Measurements from ENCODE around the gene ABCC11. TPM values are rescaled to one million over a fixed set of nuclear protein-coding genes. Genes with fewer than 3 reads are reported as not detected.

The ABCC11 gene
- total RNA-seq = 1 to 10 TPM; 2.1 to 7.6 (median 3.3) TPM
- long read RNA-seq, partial matches to known transcripts = 1 of 2 reads
- long read RNA-seq, other reads (novel, unspliced or antisense) = 1 of 2 reads

DNA sequence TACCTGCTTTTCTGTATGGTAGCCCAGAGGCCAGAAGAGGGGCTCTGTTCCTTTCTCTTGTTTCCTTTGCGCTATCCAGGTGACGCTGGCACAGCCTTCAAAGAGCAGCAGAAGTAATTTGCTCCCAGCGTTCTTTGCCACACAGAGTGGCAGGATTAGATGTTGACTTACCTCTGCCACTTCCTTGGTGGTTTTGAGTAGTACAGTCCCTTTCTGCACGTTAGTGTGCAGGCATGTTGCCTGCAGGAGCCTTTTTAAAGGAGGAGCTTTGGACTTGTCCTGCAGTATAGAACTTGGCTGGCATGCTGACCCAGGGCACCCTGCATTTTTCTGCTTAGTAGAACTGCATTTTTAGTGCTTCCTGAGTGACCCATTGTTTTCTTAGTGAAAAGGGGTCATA lies at the start of gene ABCC11:
ABCC11 (minus strand) TSS at position 229 of the 400 bp plus-strand sequence. CDS start 15,618 bp downstream, outside the sequence.
- H3K27me3 ChIP-seq = no peaks in the 10 kb centered on the region
- TF ChIP-seq, protein P1, sequence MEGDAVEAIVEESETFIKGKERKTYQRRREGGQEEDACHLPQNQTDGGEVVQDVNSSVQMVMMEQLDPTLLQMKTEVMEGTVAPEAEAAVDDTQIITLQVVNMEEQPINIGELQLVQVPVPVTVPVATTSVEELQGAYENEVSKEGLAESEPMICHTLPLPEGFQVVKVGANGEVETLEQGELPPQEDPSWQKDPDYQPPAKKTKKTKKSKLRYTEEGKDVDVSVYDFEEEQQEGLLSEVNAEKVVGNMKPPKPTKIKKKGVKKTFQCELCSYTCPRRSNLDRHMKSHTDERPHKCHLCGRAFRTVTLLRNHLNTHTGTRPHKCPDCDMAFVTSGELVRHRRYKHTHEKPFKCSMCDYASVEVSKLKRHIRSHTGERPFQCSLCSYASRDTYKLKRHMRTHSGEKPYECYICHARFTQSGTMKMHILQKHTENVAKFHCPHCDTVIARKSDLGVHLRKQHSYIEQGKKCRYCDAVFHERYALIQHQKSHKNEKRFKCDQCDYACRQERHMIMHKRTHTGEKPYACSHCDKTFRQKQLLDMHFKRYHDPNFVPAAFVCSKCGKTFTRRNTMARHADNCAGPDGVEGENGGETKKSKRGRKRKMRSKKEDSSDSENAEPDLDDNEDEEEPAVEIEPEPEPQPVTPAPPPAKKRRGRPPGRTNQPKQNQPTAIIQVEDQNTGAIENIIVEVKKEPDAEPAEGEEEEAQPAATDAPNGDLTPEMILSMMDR (IDR thresholded peaks at IDR 0.05) = no peak
- no peak for TF ChIP-seq POLR2A (IDR thresholded peaks at IDR 0.05)
- intact Hi-C loops (cut with DNase I) = no loop called here
- peak within 1 kb of the TSS; percentile 91 to 99 (median 94) for H3K4me3 ChIP-seq
- DNase-seq (no peak), ATAC-seq (peak in 3 of 4 donors; percentile 1 to 10 (median 3))
- WGBS (ENCODE audit: insufficient coverage, low coverage, low lambda C conversion rate, missing lambda C conversion rate) = 15% methylated on average over 4 of the region's 4 CpGs
- H3K36me3 ChIP-seq = peaks cover 0 to 4% (median 1%) of the 10 kb centered on the region in 4 donors
- no peaks in the 10 kb centered on the region for H3K9me3 ChIP-seq
- peak within 1 kb of the TSS; percentile 92 to 95 (median 94) for H3K27ac ChIP-seq
- peaks cover 0 to 45% (median 20%) of the 10 kb centered on the region in 4 donors for H3K4me1 ChIP-seq

DNA sequence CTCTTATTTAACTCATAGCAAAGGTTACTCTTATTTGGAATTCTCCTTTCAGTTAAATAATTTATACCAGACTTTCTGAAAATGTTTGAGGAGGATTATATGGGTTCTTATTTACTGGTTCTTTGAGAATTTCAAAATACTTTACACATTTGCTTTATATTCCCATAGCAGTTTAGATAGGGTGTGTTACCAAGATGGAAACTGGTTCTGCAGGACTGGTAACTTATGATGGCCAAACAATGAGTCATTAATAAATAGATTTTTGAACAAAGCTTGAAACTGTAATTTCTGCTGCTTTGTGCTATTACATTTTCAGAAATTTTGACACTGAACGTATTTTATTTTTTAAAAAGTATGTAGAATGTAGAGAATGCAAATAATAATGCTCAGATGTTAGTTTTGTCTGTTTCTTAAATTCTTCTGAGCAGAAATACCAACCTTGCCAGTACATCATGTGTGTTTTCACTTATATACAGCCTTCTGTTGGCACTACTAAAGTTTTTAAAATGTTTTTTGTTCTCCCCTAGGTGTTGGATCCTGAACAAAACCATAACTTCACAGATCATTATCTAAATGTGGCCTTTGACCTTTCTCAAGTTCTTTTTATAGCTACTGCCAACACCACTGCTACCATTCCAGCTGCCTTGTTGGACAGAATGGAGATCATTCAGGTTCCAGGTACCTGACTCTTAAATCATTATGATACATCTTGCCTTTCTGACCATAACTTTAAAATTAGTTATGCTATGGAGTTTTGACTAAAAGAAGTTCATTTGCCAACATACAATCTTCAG lies 48.3 kb upstream of the ABCC11 start:
- Histone ChIP-seq H3K27ac (no peak overlapping the region), H3K36me3 (peaks cover 0 to 45% (median 31%) of the 10 kb centered on the region in 4 donors)
- 100% methylated on average over 1 of the region's 1 CpG for WGBS (ENCODE audit: insufficient coverage, low coverage, low lambda C conversion rate, missing lambda C conversion rate)

DNA sequence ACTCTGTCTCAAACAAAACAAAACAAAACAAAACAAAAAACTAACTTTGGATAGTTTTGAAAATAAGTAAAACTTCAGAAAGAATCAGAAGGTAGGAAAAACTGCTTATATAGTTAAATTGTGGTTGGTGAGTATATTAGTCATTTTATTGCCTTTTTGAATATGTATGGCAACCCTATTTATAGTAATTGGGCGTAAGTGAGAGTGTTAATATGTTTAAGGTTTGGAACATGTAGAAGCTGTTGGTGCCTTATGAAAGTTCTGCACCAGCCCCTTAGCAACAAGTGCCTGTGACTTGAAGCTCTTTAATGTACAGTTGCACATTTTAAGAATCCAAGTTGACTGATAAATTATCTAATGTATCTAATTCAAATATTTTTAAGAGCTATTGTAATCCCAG lies 47.4 kb upstream of the ABCC11 start:
- Histone ChIP-seq H3K27ac (no peak overlapping the region), H3K9me3 (no peaks in the 10 kb centered on the region)

More for the DNA sequence above, 48.3 kb upstream of the ABCC11 start:
- Histone ChIP-seq H3K4me3 (no peak overlapping the region), H3K27me3 (no peaks in the 10 kb centered on the region), H3K9me3 (no peaks in the 10 kb centered on the region), H3K4me1 (peaks cover 0 to 20% (median 7%) of the 10 kb centered on the region in 4 donors)
- DNase-seq = no peak
- TF ChIP-seq, protein P1 (IDR thresholded peaks at IDR 0.05) = no peak
- no peak for TF ChIP-seq POLR2A (IDR thresholded peaks at IDR 0.05)
- intact Hi-C loops (cut with DNase I) = no loop called here
- no peak for ATAC-seq

DNA sequence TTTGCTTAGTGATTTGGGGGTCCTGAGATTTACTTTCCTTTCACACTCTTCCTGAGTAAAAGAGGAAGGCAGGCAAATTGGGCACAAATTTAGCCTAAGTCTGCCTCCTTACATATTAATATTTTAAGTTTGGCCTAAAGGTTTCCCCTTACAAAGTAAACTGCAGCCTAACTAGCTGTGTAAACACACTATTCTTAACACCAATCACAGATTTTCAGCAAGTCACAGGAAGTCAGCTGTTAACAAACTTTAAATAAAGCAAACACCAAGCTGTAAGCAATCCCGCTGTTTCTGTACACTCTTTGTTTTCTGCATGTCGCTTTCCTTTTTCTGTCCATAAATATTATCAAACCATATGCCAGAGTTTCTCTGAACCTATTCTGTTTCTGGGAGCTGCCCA lies 45.1 kb upstream of the ABCC11 start:
- ATAC-seq (no peak), DNase-seq (no peak)
- Histone ChIP-seq H3K4me1 (no peaks in the 10 kb centered on the region), H3K36me3 (peaks cover 0 to 53% (median 31%) of the 10 kb centered on the region in 4 donors), H3K9me3 (no peaks in the 10 kb centered on the region), H3K4me3 (no peak overlapping the region), H3K27me3 (no peaks in the 10 kb centered on the region), H3K27ac (peak overlapping the region in 1 of 3 donors; percentile 10)
- TF ChIP-seq, protein P1 (IDR thresholded peaks at IDR 0.05) = no peak
- TF ChIP-seq POLR2A (IDR thresholded peaks at IDR 0.05) = no peak
- intact Hi-C loops (cut with DNase I) = no loop called here
- WGBS (ENCODE audit: insufficient coverage, low coverage, low lambda C conversion rate, missing lambda C conversion rate) = 46% methylated on average over 2 of the region's 2 CpGs

More for the DNA sequence above, 47.4 kb upstream of the ABCC11 start:
- ATAC-seq = no peak
- intact Hi-C loops (cut with DNase I) = no loop called here
- TF ChIP-seq, protein P1 (IDR thresholded peaks at IDR 0.05) = no peak
- TF ChIP-seq POLR2A (IDR thresholded peaks at IDR 0.05) = no peak
- H3K4me3 ChIP-seq = no peak overlapping the region
- no peaks in the 10 kb centered on the region for H3K27me3 ChIP-seq
- peaks cover 0 to 50% (median 34%) of the 10 kb centered on the region in 4 donors for H3K36me3 ChIP-seq
- peaks cover 0 to 11% (median 2%) of the 10 kb centered on the region in 4 donors for H3K4me1 ChIP-seq
- WGBS (ENCODE audit: insufficient coverage, low coverage, low lambda C conversion rate, missing lambda C conversion rate) = 89% methylated on average over 1 of the region's 1 CpG
- DNase-seq = no peak

Measured in right lobe of liver (tissue), 6 donors.